22Rv1 (cell line): ENCODE data around the gene NEDD4L.

Source experiments
- CTCF ChIP-seq: fragments of 450-650 bp; IDR thresholded peaks from 2 replicates; pipeline ENCODE4 v1.5.1; 2017; ENCODE audit warnings: mild to moderate bottlenecking
- ZFX ChIP-seq: fragments of 450-650 bp; IDR thresholded peaks from 2 replicates; pipeline ENCODE4 v1.6.1; 2017; ENCODE audit warnings: antibody characterized with exemption, borderline replicate concordance

- TF ChIP-seq CTCF (no peak), ZFX (no peak)
Measured at GRCh38 chr18:58419587-58420199, 375.7 kb downstream of the NEDD4L start.
